DMS53 treated with DMSO at 0.1 percent for 48 hours (cell line): Measurements from ENCODE around the gene NOS3.

ENCODE experiments used
- DNase-seq: peaks from one replicate; lab custom pipeline; 2025; ENCODE audit not compliant: unreplicated experiment; lab: John Stamatoyannopoulos, UW

The NOS3 gene

GRCh38 chr7:151053751-151054150, 62.9 kb downstream of the NOS3 start:
- DNase-seq, result no peak

DNA sequence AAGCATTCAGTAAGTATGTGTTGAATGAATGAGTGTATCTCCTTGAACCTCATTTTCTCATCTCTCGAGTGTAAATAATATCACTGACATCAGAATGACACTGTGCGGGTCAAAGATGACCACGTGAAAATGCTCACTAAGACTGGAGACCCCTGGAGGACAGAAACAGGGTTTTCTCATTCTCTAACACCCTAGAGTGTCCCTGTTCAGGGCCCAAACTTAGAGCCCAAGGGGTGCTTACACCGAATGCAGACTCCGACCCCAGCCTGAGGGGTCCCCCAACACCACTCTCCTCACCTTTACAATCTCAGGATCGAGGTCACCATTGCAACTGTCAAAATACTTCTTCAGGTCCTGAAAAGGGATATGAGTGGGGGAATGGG, 65.5 kb downstream of the NOS3 start:
- no peak for DNase-seq

DNA sequence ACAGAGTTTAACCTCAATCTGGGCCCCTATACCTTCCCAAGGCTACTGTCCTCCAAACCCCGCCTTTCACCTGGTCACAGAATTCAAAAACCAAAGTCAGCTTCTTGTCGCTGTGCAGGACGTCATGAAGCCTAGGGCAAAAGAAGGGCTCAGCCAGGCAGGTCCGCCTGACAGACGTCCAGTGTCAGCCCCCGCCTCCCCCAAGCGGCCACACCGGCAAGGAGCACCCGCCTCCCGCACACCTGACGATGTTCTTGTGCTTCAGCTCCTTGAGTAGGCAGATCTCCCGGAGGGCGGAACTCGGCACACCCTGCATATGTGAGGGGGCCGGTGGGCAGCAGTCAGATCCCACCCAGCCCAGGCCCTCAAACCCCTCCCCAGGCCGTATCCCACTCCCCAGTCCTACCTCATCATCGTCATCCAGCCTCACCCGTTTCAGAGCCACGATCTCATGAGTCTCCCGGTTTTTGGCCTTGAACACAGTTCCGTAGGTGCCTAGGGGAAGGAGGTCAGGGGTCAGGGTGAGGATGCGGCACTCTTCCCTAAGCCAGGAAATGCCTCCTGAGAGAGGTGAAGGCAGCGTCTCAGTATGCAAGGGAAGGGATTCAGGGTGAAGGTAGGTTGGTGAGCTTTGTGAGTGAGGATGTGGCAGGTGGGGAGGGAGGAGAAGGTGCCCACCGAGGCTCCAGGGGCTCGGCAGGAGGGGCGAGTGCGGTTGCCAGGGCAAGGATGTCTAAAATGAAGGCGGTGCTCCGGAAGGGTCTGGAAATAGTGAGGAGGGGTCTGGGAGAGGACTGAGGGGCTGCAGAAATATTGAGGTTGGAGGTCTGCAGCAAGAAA, 66.1 kb downstream of the NOS3 start:
- DNase-seq, result no peak

DNA sequence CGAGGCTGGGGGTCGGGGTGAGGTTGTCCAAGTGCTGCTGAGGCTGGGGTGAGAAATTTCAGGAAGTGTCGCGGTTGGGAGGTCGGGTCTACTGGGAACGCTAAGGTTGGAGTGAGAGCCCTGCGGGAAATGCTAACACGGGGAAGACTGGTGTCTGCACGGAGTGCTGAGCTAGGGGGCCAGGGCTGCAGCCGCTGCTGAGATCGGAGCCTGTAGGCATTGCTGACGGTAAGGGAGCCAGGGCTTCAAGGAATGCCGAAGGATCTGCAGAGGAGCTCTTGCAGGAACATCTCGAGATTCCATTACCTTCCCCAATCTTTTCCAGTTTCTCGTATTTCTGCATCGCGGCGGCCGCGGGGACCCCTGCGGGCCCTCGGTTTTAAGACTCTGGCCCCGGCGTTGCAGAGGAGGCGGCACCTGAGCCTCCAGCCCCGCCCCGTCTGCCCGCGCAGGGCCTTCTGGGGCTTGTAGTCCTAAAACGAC, 66.7 kb downstream of the NOS3 start, which contains the start of gene CDK5:
CDK5 (minus strand) TSS at position 392 of the 483 bp plus-strand sequence; CDS start at position 343, 49 bp downstream.
- DNase-seq, result no peak

GRCh38 chr7:151057989-151058780, 67.4 kb downstream of the NOS3 start:
- peak; percentile 99 for DNase-seq

GRCh38 chr7:151058781-151059366, 68.1 kb downstream of the NOS3 start:
- peak; percentile 55 for DNase-seq

GRCh38 chr7:151059367-151060112, 68.7 kb downstream of the NOS3 start, which contains the start of gene SLC4A2:
SLC4A2 (plus strand) TSS chr7:151059589; CDS start chr7:151061988, 2,399 bp downstream.
- peak; percentile 54 for DNase-seq

GRCh38 chr7:151060113-151060415, 69.2 kb downstream of the NOS3 start:
- DNase-seq, result no peak

GRCh38 chr7:151060416-151061212, 69.8 kb downstream of the NOS3 start:
- DNase-seq, result no peak

- no peak for DNase-seq
These were observed 70.6 kb downstream of the NOS3 start for GRCh38 chr7:151061213-151062110.

DNA sequence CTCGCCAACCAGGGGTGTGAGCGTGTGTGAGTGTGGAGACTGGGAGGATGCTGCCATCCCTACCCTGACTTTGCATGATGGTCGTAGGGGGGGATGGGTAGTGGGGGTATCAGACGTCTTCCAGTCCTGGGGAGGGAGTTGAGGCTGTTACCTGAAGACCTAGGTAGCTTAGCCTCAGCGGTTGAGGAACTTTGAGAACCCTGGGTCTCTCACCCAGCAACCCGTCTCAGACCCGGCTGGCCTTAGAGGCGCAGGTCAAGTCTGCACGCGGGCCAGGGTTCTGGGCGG, 71.2 kb downstream of the NOS3 start:
- DNase-seq, result no peak

- DNase-seq, result peak; percentile 96
These were observed 71.8 kb downstream of the NOS3 start for GRCh38 chr7:151062399-151063211.

- DNase-seq, result peak; percentile 19
These were observed 72.4 kb downstream of the NOS3 start for GRCh38 chr7:151063212-151063561.
